H4 (cell line): ENCODE results near the gene GTF3C1. TPM values are rescaled to one million over a fixed set of nuclear protein-coding genes. Genes with fewer than 3 reads are reported as not detected.
"Not testable (repeated sequence)": the region's sequence is repeated elsewhere in the genome, so short reads cannot be mapped to it uniquely, and the experiment has no call there.

ENCODE experiments used
- DNase-seq: peaks from one replicate; pipeline ENCODE4 v3.0.0-alpha.2; 2015; ENCODE audit warnings: low spot score
- total RNA-seq: library from RNA; depleted of rRNA; stranded (reverse); fragments of >200 nt; shearing (Covaris generic); gene quantifications from 2 replicates; pipeline ENCODE4 v1.2.3, GENCODE V29; 2014

Gene GTF3C1
- total RNA-seq, 1 experiment from 2014 or later: 32.2 TPM

- DNase-seq: no peak
Measured at GRCh38 chr16:27464626-27465482, 84.9 kb downstream of the GTF3C1 start.

DNA sequence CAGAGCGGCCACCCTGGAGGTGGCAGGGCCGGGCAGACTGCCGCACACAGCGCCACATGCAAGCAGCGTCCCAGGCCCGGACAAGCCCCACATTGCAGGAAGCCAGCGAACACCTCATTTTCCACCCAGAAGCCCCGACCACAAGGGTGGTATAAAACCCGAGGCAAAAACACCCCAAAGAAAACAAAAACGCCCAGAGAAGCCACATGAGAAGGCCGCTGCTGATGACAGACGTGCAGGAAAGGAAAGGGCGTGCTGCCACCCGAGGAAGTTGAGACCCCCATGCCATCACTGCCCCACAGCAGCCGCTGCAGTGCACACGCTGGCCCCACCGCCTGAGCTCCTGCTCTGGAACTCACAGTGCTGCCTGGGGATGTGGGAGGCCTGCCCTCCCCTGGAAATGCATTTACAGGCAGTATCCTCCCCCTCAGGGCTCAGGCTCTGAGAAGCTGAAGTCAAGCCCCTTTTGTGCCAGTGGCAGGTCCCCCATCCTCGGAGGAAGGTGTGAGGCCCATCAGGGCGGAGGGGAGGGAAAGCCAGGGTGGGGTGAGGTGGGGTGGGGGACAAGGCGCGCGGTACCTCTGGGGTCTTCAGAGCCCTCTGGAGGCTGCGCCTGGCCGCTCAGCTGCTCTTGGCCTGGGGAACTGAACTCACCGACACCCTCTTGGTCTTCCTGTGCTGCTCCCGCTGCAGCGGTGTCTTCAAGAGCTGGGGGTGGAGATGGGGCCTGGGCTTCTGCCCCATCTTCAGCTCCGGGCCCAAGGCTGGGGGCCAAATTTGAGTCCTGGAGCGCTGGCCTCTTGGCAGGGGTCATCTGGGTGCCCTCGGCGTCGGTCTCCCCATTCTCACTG is 85.7 kb downstream of the GTF3C1 start:
- DNase-seq: no peak

- no peak for DNase-seq
Measured at GRCh38 chr16:27462846-27463682, 86.6 kb downstream of the GTF3C1 start.

GRCh38 chr16:27462200-27462845 is 87.4 kb downstream of the GTF3C1 start:
- DNase-seq: no peak

- no peak for DNase-seq
Measured at GRCh38 chr16:27461483-27462171, 88.1 kb downstream of the GTF3C1 start.

GRCh38 chr16:27460663-27461482 is 88.8 kb downstream of the GTF3C1 start:
- no peak for DNase-seq

DNA sequence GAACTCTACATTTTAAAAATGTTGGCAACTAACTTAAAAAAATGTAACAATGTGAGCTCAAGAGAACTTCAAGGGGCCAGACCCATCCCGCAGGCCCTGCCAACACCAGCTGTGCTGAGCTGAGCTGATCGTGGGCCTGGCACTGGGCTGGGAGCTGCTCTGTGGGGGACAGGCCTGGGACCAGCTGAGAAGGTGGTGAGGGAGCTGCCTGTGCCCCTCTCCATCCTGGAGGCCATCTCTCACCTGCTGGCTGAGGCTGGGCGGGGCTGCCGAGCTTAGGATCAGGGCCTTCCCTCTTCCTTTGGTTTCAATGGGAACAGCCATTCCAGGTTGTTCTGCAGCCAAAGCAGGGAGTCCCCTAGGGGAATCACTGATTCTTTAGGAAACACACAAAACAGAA is 89.5 kb downstream of the GTF3C1 start:
- DNase-seq: no peak

DNA sequence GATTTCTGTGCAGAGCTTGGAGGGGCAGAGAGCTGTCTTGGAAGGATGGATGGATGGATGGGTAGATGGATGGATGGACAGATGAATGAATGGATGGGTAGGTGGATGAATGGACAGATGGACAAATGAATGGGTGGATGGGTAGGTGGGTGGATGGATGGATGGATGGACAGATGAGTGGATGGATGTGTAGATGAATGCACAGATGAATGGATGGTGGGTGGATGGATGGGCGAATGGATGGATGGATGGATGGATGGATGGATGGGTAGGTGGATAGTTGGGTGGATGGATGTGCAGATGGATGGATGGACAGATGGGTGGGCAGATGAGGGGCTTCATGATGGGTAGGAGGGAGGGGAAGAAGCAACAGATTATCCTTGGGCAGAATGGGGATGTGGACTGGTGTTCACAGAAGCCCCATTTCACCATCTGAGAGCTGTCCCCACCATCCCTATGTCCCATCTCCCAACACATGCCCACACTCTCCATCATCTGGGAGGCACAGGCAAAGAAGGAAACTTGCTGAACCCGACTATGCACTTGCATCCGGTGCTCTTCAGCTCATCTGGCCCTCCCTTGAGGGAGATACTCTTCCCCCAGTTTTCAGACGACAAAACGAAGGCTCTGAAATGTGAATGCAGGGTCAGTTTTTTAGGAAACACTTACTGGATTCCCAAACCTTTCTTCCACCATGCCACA is 90.6 kb downstream of the GTF3C1 start:
- DNase-seq: no peak

DNA sequence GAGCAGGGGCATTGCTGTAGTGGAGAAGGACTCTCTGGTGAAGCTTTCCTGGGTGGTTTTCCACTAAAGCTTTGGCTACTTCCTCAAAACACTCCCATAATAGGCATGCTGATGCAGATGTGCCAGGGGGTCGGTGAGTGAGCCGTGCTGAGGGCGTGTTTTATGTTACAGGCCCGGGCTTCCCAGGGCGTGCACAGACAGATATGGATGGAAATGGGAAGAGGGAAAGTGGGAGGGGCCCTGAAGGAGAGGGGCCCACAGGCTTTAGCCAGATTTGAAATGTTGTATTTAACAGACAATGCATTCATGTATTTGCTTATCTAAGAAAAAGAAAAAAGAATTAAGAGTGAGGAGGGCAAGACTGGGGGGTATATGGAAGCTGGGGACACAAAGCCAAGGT is 91.5 kb downstream of the GTF3C1 start:
- no peak for DNase-seq

GRCh38 chr16:27457605-27457900 is 92.2 kb downstream of the GTF3C1 start:
- DNase-seq: not testable (repeated sequence)

GRCh38 chr16:27455700-27456099 is 94.0 kb downstream of the GTF3C1 start:
- DNase-seq: no peak

GRCh38 chr16:27453494-27453825 is 96.3 kb downstream of the GTF3C1 start:
- DNase-seq: no peak

- no peak for DNase-seq
Measured at GRCh38 chr16:27452569-27453493, 96.9 kb downstream of the GTF3C1 start.

DNA sequence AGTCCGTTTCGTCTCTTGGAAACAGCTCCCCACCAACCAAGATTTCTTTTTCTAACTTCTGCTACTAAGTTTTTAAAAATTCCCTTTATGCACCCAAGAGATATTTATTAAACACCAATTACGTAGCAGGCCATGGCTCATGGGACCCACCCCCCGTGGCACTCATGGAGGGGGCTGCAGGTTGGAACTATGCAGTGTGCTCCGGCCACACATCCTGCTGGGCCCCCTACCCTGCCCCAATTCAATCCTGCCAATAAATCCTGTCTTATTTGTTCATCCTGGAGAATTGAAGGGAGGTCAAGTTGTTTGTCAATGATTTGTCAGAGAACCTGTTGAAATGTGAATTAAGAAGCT is 99.5 kb downstream of the GTF3C1 start:
- no peak for DNase-seq

GRCh38 chr16:27449434-27450195 is 100.1 kb downstream of the GTF3C1 start:
- no peak for DNase-seq

DNA sequence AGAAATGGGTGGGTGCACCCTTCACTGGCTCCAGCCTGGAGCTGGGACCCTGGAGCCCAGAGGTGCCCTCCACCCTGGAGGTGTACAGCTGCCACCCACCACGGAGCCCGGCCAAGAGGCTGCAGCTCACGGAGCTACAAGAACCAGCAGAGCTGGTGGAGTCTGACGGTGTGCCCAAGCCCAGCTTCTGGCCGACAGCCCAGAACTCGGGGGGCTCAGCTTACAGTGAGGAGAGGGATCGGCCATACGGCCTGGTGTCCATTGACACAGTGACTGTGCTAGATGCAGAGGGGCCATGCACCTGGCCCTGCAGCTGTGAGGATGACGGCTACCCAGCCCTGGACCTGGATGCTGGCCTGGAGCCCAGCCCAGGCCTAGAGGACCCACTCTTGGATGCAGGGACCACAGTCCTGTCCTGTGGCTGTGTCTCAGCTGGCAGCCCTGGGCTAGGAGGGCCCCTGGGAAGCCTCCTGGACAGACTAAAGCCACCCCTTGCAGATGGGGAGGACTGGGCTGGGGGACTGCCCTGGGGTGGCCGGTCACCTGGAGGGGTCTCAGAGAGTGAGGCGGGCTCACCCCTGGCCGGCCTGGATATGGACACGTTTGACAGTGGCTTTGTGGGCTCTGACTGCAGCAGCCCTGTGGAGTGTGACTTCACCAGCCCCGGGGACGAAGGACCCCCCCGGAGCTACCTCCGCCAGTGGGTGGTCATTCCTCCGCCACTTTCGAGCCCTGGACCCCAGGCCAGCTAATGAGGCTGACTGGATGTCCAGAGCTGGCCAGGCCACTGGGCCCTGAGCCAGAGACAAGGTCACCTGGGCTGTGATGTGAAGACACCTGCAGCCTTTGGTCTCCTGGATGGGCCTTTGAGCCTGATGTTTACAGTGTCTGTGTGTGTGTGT is 100.9 kb downstream of the GTF3C1 start:
- no peak for DNase-seq

GRCh38 chr16:27447301-27447700 is 102.4 kb downstream of the GTF3C1 start:
- DNase-seq: no peak
